WTC11 (cell line): ENCODE data around the gene PARK7. TPM values are rescaled to one million over a fixed set of nuclear protein-coding genes. Genes with fewer than 3 reads are reported as not detected.

ENCODE experiments used
- ATAC-seq: fragments of 200-7000 bp; cut with Tn5 transposase; 2 replicates; pipeline ENCODE4 v1.10.0; 2021; ENCODE audit warnings: mild to moderate bottlenecking, moderate library complexity
- CTCF ChIA-PET: fragments of 300-600 bp; sonication (Branson Sonifier 250); formaldehyde crosslinking; loops from one replicate; lab custom pipeline; 2021; ENCODE audit warnings: antibody characterized with exemption; lab: Charles Lee
- POLR2A ChIA-PET: fragments of 350-600 bp; sonication (Branson Sonifier 250); formaldehyde crosslinking; loops from one replicate; lab custom pipeline; 2021; ENCODE audit warnings: antibody characterized with exemption; lab: Charles Lee
- DNase-seq: peaks from one replicate; pipeline ENCODE4 v3.0.0; 2021; ENCODE audit warnings: low spot score
- H3K27ac Mint-ChIP-seq: 2 replicates; pipeline ENCODE4 v1.8.0; 2021; ENCODE audit warnings: mixed read lengths
- H3K27me3 Mint-ChIP-seq: 2 replicates; pipeline ENCODE4 v1.8.0; 2021; ENCODE audit warnings: low read depth, mild to moderate bottlenecking, moderate library complexity, mixed read lengths
- H3K36me3 Mint-ChIP-seq: 2 replicates; pipeline ENCODE4 v1.8.0; 2021; ENCODE audit warnings: mixed read lengths
- H3K4me1 Mint-ChIP-seq: 2 replicates; pipeline ENCODE4 v1.8.0; 2022; ENCODE audit warnings: mixed read lengths
- H3K4me3 Mint-ChIP-seq: 2 replicates; pipeline ENCODE4 v1.8.0; 2021; ENCODE audit warnings: mild to moderate bottlenecking, moderate library complexity, mixed read lengths
- H3K9me3 Mint-ChIP-seq: 2 replicates; pipeline ENCODE4 v1.8.0; 2021; ENCODE audit warnings: mixed read lengths
- E2F5 ChIP-seq: sonication (generic); formaldehyde crosslinking; IDR thresholded peaks from 2 replicates; pipeline ENCODE4 v1.8.1; 2022; ENCODE audit warnings: mild to moderate bottlenecking, moderate library complexity, missing genetic modification reagents
- ELF4 ChIP-seq: sonication (generic); formaldehyde crosslinking; IDR thresholded peaks from 2 replicates; pipeline ENCODE4 v1.8.1; 2022; ENCODE audit warnings: low read depth, mild to moderate bottlenecking, moderate library complexity, missing genetic modification reagents
- ETV6 ChIP-seq: sonication (generic); formaldehyde crosslinking; IDR thresholded peaks from 2 replicates; pipeline ENCODE4 v1.8.1; 2022; ENCODE audit warnings: mild to moderate bottlenecking, missing genetic modification reagents
- FOXJ3 ChIP-seq: sonication (generic); formaldehyde crosslinking; IDR thresholded peaks from 2 replicates; pipeline ENCODE4 v1.9.0; 2021; ENCODE audit warnings: missing genetic modification reagents, mild to moderate bottlenecking, borderline replicate concordance
- FOXP4 ChIP-seq: sonication (generic); formaldehyde crosslinking; IDR thresholded peaks from 2 replicates; pipeline ENCODE4 v1.8.0; 2022; ENCODE audit warnings: mild to moderate bottlenecking, missing genetic modification reagents
- GABPB1 ChIP-seq: sonication (generic); formaldehyde crosslinking; IDR thresholded peaks from 2 replicates; pipeline ENCODE4 v1.8.1; 2023; ENCODE audit warnings: mild to moderate bottlenecking, missing genetic modification reagents
- NFE2L1 ChIP-seq: sonication (generic); formaldehyde crosslinking; IDR thresholded peaks from 2 replicates; pipeline ENCODE4 v1.8.1; 2023; ENCODE audit warnings: missing genetic modification reagents
- NFYB ChIP-seq: sonication (generic); formaldehyde crosslinking; conservative IDR thresholded peaks from 2 replicates; pipeline ENCODE4 v1.8.0; 2022; ENCODE audit warnings: low read depth, missing genetic modification reagents
- PRDM15 ChIP-seq: sonication (generic); formaldehyde crosslinking; IDR thresholded peaks from 2 replicates; pipeline ENCODE4 v1.8.0; 2022; ENCODE audit warnings: missing genetic modification reagents
- PRRX2 ChIP-seq: fragments of 250-450 bp; sonication (Bioruptor Pico); IDR thresholded peaks from 2 replicates; pipeline ENCODE4 v1.8.0; 2021; ENCODE audit warnings: mild to moderate bottlenecking
- RELA ChIP-seq: sonication (generic); formaldehyde crosslinking; IDR thresholded peaks from 2 replicates; pipeline ENCODE4 v1.8.1; 2022; ENCODE audit warnings: missing genetic modification reagents, mild to moderate bottlenecking, borderline replicate concordance
- RORB ChIP-seq: fragments of 250-450 bp; sonication (Bioruptor Pico); IDR thresholded peaks from 2 replicates; pipeline ENCODE4 v1.9.0; 2021; ENCODE audit warnings: mild to moderate bottlenecking
- STAT6 ChIP-seq: sonication (generic); formaldehyde crosslinking; conservative IDR thresholded peaks from 2 replicates; pipeline ENCODE4 v1.8.1; 2023; ENCODE audit warnings: mild to moderate bottlenecking, low read depth, missing genetic modification reagents, moderate library complexity
- TEAD1 ChIP-seq: sonication (generic); formaldehyde crosslinking; IDR thresholded peaks from 2 replicates; pipeline ENCODE4 v1.8.0; 2022; ENCODE audit warnings: mild to moderate bottlenecking, missing genetic modification reagents
- TP53 ChIP-seq: sonication (generic); formaldehyde crosslinking; IDR thresholded peaks from 2 replicates; pipeline ENCODE4 v1.8.1; 2023; ENCODE audit warnings: mild to moderate bottlenecking, missing genetic modification reagents
- total RNA-seq: library from RNA; stranded (reverse); gene quantifications from 3 replicates; pipeline ENCODE4 v1.2.3, GENCODE V29; 2021
- TF ChIP-seq, protein P1 (sequence below): sonication (generic); formaldehyde crosslinking; IDR thresholded peaks from 2 replicates; pipeline ENCODE4 v1.8.0; 2023; ENCODE audit warnings: missing genetic modification reagents
- TF ChIP-seq, protein P2 (sequence below): sonication (generic); formaldehyde crosslinking; IDR thresholded peaks from 2 replicates; pipeline ENCODE4 v1.8.1; 2023; ENCODE audit warnings: mild to moderate bottlenecking, missing genetic modification reagents, moderate library complexity

The PARK7 gene
- total RNA-seq, 1 experiment from 2014 or later, result 337 TPM

GRCh38 chr1:7961216-7962013 is at the start of gene PARK7 (continued):
- TF ChIP-seq PRDM15 (CRISPR knock-in tag), result no peak
- TF ChIP-seq TEAD1 (CRISPR knock-in tag), result peak; percentile 81
- peak; percentile 63; the same call in 1 of the 2 replicates for TF ChIP-seq ETV6
- peak; percentile 83; the same call in 1 of the 2 replicates for TF ChIP-seq FOXP4 (CRISPR knock-in tag)
- TF ChIP-seq, all 79 proteins: peak for 32

- DNase-seq, result no peak
- Mint-ChIP-seq H3K36me3 (no peaks in the 10 kb centered on the region), H3K9me3 (no peaks in the 10 kb centered on the region)
- TF ChIP-seq STAT6 (CRISPR knock-in tag) (no peak), FOXJ3 (CRISPR knock-in tag) (no peak), TP53 (CRISPR knock-in tag) (no peak)
- TF ChIP-seq, all 79 proteins: peak for 0
- Mint-ChIP-seq H3K4me3 (no peak overlapping the region), H3K4me1 (peaks cover 24% of the 10 kb centered on the region), H3K27me3 (no peaks in the 10 kb centered on the region; the same call in 1 of the 2 replicates), H3K27ac (no peak overlapping the region)
- CTCF ChIA-PET, result no interaction called here
- no peak for ATAC-seq
- POLR2A ChIA-PET, result no interaction called here
Measured at GRCh38 chr1:7912145-7912544, 49.4 kb upstream of the PARK7 start.

DNA sequence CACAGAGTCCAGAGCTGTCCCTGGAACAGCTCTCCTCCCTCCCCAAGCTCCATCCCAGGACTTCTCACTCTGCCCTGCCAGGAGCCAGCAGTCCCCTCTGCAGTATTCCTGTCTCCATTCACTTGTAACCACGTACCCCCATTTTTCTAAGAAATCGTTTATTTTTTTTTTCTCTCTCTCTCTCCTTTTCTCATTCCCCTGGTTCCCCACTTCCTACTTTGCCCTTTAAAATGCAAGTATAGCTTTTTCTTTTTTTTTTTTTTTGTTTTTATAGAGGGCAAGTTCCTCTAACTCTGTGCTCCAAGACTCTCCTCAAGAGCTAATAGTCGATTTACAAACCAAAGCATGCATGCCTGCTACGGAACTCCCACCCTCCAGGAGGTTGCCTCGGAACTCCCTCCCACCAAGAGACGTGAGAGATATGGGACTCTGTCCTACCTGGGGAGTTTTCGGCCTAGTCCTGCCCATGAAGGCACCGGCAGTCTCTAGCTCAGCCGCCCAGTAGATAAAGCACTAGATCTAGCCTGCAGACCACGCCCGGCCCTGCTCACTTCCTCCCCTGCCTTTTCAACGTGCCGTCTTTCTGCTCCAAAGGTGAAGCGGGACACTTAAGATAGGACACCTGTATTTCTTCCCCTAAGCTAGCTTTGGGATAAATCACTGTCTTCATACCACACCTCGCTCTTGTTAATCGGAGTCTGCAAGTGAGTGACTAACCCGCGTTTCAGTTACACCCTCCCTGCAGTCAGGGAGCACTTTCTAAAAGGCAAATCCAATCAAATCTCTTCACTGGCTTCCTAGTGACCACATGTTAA is 48.6 kb upstream of the PARK7 start:
- ChIA-PET CTCF (interaction anchor here (0.8 to 1.3 kb wide), 3 partner anchors 29 to 244 kb away, joined by 5 read pairs; no protein-coding TSS in a partner anchor), POLR2A (no interaction called here)
- DNase-seq (no peak), ATAC-seq (peak; percentile 57)
- Mint-ChIP-seq H3K4me3 (peak overlapping the region; percentile 11), H3K27me3 (no peaks in the 10 kb centered on the region; the same call in 1 of the 2 replicates), H3K36me3 (no peaks in the 10 kb centered on the region), H3K9me3 (no peaks in the 10 kb centered on the region), H3K4me1 (peaks cover 24% of the 10 kb centered on the region), H3K27ac (no peak overlapping the region)
- TF ChIP-seq GABPB1 (no peak), PRRX2 (CRISPR knock-in tag) (no peak), NFE2L1 (CRISPR knock-in tag) (no peak), E2F5 (CRISPR knock-in tag) (no peak), RELA (no peak), ELF4 (CRISPR knock-in tag) (no peak), NFYB (CRISPR knock-in tag) (no peak), RORB (no peak), TEAD1 (CRISPR knock-in tag) (no peak)
- TF ChIP-seq, protein P1, sequence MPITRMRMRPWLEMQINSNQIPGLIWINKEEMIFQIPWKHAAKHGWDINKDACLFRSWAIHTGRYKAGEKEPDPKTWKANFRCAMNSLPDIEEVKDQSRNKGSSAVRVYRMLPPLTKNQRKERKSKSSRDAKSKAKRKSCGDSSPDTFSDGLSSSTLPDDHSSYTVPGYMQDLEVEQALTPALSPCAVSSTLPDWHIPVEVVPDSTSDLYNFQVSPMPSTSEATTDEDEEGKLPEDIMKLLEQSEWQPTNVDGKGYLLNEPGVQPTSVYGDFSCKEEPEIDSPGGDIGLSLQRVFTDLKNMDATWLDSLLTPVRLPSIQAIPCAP (CRISPR knock-in tag), result no peak
- TF ChIP-seq, protein P2, sequence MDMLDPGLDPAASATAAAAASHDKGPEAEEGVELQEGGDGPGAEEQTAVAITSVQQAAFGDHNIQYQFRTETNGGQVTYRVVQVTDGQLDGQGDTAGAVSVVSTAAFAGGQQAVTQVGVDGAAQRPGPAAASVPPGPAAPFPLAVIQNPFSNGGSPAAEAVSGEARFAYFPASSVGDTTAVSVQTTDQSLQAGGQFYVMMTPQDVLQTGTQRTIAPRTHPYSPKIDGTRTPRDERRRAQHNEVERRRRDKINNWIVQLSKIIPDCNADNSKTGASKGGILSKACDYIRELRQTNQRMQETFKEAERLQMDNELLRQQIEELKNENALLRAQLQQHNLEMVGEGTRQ (CRISPR knock-in tag), result no peak
